UCSD-AML1 (cell line): ENCODE data around the gene SEPTIN11.

Experiments used
- DNase-seq: peaks from one replicate; lab custom pipeline; 2025; ENCODE audit not compliant: unreplicated experiment; lab: John Stamatoyannopoulos, UW

Gene SEPTIN11

GRCh38 chr4:76949276-76950051 lies at the start of gene SEPTIN11:
SEPTIN11 (plus strand) TSS chr4:76949752; CDS start chr4:76949904, 152 bp downstream.
- peak; percentile 90 for DNase-seq

- DNase-seq, result no peak
These were observed 47.2 kb upstream of the SEPTIN11 start for GRCh38 chr4:76902233-76902890.

- no peak for DNase-seq
These were observed 44.8 kb upstream of the SEPTIN11 start for GRCh38 chr4:76904646-76905190.

DNA sequence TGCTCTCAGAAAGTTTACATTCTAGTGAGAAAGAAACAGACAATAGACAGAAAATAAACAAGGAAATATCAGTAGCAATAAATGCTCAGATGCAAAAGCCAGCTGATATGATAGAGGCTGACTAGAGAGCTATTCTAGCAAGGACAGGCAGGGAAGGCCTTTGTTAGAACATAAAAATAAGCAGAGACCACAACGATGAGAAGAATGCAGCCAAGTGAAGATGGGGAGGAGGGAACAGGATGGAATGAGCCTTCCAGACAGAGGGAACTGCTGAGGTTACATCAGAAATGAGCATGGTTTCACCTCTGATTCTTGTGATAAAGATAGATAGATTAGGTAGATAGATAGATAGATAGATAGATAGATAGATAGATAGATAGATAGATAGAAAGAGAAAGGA lies 44.0 kb upstream of the SEPTIN11 start:
- no peak for DNase-seq

DNA sequence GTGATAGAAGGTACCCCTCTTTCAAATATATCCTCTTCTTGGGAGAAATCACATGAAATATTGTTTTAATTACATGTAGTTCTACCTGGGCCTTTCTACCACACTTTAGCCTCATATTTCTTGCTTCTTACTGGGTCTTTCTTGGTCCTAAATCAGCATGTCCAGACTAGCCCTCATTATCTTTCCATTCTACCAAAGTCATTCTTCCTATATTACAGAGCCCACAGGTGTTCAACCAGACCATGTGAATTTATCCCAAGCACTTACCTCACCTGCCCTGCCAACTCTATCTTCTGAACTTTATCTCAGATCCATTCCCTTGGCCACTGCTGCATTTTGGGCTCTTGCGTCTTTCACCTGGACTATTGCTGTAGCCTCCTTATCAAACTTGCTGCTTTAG lies 39.8 kb upstream of the SEPTIN11 start:
- no peak for DNase-seq

DNA sequence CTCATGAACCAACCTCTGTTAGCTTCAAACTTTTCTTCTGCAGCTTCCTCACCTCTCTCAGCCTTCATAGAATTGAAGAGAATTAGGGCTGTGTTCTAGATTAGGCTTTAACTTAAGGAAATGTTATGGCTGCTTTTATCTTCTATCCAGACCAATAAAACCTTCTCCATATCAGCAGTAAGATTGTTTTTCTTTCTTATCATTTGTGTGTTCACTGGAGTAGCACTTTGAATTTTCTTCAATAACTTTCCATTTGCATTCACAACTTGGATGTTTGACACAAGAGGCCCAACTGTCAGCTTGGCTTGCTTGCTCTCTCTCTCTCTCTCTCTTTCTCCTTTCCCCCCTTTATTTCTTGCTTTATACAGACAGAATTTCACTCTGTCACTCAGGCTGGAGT lies 28.8 kb upstream of the SEPTIN11 start:
- no peak for DNase-seq

DNA sequence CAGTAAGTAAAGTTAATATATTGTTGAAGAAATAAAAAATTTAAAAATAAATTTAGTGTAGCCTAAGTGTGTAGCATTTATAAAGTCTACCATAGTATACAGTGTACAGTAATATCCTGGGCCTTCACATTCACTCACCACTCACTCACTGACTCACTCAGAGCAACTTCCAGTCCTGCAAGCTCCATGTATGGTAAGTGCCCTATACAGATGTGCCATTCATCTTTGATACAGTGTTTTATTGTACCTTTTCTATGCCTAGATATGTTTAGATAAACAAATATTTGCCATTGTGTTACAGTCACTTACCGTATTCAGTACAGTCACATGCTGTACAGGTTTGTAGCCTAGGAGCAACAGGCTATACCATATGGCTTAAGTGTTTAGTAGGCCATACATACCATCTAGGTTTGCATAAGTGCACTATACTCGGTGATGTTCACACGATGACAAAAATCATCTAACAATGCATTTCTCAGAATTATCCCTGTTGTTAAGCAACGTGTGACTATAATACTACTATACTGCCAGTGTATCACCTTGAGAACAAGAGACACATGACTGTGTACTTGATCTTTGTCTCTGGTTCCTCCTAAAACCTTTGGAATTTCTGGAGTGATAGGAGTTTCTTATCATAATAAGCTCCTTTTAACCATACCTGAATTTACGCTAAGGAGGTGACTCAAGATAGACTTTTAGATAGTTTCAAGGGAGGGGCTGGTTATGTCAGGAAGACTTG lies 25.8 kb upstream of the SEPTIN11 start:
- no peak for DNase-seq

GRCh38 chr4:76926841-76927240 lies 22.7 kb upstream of the SEPTIN11 start:
- DNase-seq, result no peak

GRCh38 chr4:76930685-76931084 lies 18.9 kb upstream of the SEPTIN11 start:
- no peak for DNase-seq

DNA sequence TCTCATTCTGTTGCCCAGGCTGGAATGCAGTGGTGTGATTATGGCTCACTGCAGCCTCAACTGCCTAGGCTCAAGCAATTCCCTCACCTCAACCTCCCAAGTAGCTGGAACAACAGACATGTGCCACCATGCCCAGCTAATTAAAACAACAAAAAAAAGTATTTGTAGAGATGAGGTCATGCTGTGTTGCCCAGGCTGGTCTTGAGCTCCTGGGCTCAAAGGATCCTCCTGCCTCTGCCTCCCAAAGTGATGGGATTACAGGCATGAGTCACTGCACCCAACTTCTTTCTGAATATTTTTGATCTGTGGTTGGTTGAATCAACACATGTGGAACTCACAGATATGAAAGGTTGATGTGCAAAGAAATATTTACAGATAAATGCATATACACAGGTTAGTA lies 18.5 kb upstream of the SEPTIN11 start:
- DNase-seq, result no peak

GRCh38 chr4:76931576-76932276 lies 17.8 kb upstream of the SEPTIN11 start:
- DNase-seq, result no peak

DNA sequence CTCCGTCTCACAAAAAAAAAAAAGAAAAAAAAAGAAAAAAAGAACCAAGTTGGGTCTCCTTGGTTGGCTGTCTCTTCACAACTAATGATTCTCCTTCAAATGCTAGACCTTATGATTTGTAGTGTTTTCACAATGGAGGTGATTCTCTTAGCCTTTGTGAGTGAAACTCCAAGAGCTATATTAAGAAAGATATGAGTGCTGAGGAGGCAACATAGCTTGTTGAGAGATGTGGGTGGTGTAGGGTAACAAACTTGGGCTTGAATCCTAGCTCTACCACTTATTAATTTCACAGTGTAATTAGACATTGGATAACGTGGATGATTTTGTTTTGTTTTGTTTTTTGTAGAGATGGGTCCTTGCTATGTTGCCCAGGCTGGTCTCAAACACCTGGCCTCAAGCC lies 10.4 kb upstream of the SEPTIN11 start:
- DNase-seq, result no peak

DNA sequence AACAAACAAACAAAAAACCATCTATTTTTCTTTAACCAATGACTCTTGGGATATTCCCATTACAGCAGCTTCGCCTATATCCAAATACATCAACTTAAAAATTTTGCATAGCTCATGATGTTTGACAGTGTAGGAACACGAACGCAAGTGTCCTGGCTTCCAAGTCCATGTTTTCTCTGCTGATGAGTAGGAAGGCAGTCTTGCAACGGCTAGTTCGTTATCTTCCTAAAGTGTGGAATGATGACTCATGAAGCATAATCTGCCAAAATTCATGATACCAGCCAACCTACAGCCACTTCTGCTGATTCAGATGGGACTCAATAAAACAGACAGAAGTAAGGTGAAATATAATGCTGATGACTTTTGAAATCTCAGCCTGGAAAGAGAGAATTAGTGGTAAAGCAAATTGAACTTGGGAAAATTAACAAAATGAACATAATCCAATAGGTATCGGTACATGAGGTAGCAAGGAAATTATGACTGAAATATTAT lies 6.4 kb upstream of the SEPTIN11 start:
- no peak for DNase-seq

GRCh38 chr4:76943790-76944189 lies 5.8 kb upstream of the SEPTIN11 start:
- DNase-seq, result no peak

GRCh38 chr4:76947369-76947768 lies 2.2 kb upstream of the SEPTIN11 start:
- DNase-seq, result no peak

DNA sequence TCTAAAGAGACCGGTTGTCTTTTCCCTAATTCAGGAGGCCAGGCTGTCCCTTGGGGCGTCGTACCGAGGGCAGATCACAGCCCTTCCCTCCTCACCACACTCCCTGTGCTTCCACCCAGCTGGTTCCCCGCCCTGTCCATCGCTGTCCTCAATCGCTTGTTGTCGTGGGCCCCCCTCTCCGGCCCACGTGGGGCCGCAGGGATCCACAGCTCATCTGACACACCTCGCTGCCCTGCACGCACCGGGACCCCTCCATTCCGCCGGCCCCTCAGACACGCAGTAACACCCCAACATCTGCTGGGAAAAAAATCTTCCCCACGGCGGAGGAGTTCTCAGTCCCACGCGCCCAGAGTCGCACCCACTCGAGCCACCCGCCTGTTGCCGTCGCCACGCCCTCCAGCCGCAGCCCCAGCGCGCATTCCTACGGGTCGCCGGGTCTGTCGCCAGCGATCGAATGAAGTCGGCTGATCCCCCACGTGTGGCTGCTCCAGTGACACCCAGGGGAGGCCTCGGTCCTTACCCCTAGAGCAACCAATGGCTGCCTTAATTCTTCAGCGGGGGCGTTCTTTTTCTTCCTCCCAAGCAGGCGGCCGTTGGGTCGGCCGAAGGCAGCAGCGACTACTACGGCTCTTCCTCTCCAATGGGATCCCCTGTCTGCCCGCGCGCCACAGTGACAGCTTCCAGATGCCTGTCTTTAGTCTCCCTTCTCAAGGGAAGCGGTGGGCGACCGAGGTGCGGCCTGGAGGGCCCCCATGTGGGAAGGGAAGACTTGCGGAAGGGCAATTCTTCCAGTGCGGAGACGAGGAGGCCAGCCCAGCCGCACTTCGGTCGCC lies 893 bp upstream of the SEPTIN11 start:
- peak; percentile 77 for DNase-seq

DNA sequence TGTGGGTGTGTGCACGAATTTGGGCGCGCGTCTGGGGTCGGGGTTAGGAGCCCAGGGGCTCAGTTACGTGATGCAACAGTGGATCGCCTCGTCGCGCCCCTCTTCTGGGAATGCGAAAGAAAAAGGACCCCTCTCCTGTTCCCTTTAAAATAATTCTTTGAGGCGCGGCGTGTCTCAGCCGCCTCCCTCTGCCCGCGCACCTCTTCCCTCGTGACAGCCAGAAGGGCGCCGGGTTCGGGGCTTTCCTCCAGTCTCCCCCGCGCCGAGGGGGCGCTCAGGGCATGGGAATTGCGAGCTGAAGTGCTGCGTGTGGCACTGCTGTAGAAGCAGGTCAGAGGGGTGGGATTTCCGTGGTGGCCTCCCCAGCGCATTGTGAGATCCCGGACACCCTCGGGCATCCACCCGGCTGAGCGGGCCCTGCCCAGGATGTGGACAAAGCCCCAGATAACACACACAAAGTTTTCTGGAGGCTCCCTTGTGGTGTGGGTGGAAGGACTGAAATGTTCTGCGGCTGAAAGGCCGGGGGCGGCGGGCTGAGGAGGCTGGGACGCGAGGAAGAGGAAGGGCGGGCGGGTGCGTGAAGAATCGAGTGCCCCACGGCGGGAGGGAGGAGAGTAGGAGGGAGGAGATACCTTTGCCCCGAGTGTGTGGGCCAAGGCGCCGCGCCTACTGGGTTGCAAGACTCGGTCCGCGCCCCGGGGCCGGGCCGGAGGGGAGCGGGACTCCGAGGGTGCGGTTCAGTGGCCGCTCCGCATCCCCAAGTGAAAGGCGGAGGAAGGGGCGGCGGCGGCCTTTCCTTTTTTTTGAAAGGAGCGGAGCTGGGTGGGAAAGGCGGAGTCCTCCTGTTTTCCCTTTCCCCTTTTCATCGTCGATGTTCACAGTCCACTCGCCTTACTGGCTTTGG lies 752 bp downstream of the SEPTIN11 start:
- DNase-seq, result peak; percentile 82

DNA sequence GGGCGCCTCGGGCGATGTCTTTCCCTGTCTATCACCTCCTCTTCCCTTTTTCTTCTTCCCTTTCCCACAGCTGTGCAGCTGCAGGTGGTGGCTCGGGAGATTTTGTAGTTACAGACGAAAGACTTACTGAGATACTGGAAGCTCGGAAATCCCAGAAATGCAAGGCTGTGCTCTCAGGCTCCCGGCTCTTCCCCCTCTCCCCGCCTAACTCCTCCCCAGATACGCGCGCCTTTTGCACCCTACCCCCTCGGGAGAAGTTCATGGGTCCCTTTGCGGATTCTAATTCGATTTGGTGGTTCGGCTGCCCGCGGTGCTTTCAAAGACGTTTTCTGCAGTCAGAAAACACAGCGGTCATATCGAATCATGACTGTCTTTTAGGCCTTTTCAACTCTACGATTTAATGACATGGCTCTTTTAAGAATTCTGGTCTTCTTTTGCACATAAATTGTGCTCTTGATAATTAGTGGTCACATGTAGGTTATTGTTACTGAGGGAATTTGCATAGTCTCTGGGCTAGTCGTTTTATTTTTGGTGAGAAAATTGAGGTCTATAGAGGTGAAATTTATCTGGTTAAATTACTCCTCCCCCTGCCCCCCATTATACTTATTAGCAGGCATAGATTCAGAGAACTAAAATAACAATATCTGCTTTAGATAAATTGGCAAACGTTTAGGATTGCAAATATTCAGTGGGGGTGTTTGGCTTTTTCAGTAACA lies 1.6 kb downstream of the SEPTIN11 start:
- peak; percentile 65 for DNase-seq
